ENCODE data around the gene ATP6V0A4.

GRCh38 chr7:138698281-138698680 lies 99.7 kb downstream of the ATP6V0A4 start:
- TF ChIP-seq CTCF (IDR thresholded peaks at IDR 0.05; ENCODE audit: borderline replicate concordance, extremely low read depth, low read length, poor library complexity, severe bottlenecking) (no peak), EZH2 (IDR thresholded peaks at IDR 0.05; ENCODE audit: borderline replicate concordance, low read depth, low read length, severe bottlenecking) (no peak)
